Daoy (cell line): ENCODE data around the gene DCHS1. TPM values are rescaled to one million over a fixed set of nuclear protein-coding genes. Genes with fewer than 3 reads are reported as not detected.
A peak's percentile ranks its signal among the peaks of the same experiment; 100 is the strongest.

Experiments used
- DNase-seq: peaks from one replicate; pipeline ENCODE4 v3.0.0-alpha.2; 2015; ENCODE audit warnings: low read depth
- total RNA-seq: library from RNA; depleted of rRNA; stranded (reverse); fragments of >200 nt; shearing (Covaris generic); gene quantifications from 2 replicates; pipeline ENCODE4 v1.2.3, GENCODE V29; 2014

Gene DCHS1
- total RNA-seq, 1 experiment from 2014 or later = 0.74 TPM

DNA sequence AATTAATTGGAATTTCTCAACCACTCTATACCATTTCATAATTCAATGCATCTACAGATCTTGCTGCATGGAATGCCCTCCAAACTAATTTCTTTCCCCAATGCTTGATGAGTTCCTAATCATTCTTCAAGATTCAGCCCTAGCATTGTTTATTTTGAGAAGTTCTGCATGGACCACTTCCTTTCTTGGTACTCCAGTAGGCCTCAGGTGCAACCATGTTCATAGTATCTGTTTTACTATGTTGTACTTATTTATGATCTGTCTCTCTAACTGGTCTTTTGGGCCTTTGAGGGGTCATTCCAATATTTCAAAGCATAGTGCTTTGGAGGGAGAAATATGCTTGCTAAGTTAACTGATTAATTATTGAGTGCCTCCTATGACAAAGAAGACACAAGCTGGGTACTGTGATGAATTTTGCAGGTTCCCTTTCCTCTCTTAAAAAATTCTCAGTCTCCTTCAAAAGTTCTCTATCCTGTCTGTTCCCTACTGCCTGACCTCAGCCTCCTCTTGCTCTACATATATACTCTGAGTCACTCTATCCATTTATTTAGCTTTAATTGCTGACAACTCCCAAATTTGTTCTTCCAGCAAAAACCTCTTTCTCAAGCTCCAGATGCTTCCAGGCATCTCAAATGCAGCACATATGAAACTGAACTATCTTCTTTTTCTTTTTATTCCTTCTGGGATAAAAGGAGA lies 18.1 kb upstream of the DCHS1 start:
- DNase-seq = no peak

DNA sequence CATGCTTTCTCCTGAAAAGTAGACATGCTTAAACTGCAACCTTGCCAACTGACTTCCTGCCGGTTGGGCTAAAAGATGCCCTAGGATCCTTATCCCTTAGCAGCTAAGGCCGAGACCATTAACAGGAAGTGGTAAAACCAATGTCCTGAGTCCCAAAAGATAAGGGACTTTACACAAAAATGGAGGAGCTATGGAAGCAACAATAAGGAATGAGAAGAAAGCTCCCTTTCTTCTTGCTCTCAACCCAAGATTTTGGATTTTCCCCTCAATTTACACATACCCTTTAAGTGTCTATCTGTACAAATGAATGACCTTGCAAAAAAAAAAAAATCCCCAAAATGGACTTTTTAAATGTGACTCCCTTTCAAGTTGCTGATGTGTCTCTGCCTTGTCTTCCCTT lies 16.4 kb upstream of the DCHS1 start:
- DNase-seq = no peak

DNA sequence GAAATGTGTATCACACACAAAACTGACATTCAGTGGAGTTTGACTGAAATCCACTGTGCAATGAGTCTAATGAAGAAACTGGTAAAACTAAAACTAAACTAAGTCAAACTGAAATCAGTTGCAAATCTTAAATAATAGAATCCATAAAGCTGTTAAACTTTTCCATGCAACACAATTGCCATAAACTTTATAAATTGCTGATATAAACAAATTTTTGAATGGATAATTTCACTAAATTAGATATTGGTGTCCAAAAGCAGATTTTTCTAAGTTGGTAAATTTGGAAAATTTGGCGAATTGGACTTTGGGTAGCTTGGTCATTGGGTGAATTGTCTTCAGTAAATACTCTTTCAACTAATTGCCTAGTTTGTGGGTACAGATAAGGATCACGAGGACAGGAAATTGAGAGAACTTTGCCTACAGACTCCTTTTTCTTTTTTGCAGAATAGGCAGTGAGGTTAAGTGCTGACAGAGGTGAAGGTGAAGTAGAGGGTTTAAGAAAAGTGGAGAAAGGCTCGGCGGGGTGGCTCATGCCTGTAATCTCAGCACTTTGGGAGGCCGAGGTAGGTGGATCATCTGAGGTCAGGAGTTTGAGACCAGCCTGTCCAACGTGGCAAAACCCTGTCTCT lies 14.7 kb upstream of the DCHS1 start:
- DNase-seq = no peak

DNA sequence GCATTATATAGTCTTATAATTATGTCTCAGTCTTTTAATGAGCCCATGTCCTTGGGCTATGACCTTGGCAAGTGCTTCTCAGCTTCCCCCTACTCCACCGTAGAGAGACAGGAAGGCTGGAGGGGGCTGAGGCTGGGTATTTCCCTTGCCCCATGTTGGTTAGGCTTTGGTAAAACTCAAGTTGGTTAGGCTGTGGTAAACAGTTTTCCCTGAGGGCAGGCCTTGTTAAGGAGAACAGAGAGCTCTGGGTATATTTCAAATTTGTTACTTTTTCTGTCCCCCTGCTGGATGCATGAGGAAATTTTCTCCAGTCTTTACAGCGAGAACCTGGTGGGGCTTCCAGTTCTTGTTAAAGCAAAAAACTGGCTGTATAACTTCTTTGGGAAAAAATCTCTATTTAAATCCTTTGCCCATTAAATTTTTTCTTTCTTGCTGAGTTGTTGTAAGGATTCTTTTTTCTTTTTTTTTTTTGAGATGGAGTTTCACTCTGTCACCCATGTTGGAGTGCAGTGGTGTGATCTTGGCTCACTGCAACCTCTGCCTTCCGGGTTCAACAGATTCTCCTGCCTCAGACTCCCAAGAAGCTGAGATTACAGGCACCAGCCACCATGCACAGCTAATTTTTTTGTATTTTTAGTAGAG lies 12.2 kb upstream of the DCHS1 start:
- no peak for DNase-seq

DNA sequence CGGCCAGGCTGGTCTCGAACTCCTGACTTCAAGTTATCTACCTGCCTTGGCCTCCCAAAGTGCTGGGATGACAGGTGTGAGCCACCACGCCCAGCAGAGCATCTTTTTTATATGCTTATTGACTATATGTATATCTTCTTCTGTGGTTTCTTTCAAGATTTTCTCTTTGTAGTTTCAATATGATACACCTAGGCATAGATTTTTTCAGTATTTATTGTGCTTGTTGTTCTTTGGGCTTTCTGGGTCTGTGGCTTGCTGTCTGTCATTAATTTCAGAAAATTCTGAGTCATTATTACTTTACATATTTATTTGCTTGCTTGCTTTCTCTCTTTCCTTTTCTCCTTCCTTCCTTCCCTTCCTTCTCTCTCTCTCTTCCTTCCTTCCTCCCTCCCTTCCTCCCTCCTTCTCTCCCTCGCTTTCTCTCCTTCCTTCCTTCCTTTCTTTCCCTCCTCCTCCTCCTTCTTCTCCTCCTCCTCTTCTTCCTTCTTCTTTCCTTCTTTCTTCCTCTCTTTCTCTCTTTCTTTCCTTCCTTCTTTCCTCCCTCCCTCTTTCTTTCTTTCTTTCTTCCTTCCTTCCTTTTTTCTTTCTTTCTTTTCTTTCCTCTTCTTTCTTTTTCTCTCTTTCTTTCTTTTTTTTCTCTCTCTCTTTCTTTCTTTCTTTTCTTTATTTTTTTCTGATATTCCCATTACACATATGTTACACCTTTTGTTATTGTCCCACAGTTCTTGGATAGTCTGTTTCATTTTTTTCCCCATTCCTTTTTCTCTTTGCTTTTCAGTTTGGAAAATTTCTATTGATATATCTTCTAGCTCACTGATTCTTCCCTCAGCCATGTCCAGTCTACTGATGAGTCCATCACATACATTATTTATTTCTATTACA lies 10.9 kb upstream of the DCHS1 start:
- no peak for DNase-seq

DNA sequence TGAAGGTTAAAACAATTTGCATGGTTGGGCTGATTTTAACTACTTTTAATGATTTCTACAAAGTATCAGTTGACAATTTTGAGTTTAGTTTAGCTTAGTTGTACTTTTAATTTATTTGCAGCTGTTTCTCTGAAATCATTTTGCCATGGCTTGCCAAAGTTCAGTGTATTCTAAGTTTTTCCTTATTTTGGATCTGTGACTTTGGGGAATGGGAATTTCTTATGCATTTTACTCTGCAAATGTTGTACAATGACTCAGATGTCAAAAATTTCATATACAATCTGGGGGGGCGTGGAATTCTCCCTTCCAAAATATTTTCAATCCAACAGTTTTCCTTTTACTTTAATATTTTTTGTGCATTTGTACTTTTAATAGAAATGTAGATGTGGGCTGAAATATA lies 8.9 kb upstream of the DCHS1 start:
- no peak for DNase-seq

DNA sequence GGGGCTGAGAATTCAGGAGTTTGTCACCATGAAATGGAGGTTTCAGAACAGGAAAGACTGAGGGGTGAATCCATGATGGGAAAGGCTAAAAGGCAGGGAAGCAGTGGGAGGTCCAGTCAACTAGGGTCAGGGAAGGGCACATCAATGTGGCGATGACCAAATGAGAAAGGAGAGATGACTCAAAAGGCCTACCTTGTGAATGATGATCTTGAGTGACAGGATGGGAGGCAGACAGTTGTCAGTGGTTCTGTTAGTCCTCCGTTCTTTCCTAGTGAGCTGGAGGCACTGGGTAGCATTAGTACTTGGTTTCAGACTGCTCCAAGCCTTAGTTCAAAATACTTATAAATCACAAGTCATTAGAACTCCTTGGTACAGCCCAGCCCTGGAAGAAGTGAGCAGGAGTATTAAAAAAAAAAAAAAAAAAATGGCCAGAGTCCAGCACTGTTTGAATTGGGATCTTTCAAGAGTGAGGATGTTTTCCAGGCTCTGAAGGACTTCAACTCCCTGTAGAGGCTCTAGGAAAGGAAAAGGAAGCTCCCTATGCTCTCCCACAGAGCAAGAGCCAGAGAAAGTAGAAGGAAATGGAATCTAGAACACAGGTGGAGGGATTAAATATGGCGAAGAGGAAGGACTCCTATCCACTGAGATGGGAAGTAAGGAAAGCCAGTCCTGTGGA lies 8.3 kb upstream of the DCHS1 start:
- DNase-seq = no peak

DNA sequence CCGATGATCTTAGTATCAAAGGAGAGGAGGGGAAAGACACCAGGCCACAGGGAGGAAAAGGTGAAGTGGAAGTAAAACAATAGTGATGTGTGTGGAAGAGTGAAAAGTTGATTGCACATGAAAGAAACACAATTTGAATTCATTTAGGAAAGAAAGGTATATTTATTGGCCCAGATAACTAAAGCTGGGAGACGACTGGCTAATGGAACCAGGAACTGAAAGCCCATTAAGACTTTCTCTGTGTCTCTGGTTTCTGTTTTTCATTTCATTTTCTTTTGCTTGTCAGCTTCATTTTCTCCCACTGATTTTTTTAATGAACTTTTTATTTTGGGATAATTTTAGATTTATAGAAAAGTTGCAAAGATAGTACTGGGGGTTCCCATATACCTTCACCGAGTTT lies 5.1 kb upstream of the DCHS1 start:
- no peak for DNase-seq

DNA sequence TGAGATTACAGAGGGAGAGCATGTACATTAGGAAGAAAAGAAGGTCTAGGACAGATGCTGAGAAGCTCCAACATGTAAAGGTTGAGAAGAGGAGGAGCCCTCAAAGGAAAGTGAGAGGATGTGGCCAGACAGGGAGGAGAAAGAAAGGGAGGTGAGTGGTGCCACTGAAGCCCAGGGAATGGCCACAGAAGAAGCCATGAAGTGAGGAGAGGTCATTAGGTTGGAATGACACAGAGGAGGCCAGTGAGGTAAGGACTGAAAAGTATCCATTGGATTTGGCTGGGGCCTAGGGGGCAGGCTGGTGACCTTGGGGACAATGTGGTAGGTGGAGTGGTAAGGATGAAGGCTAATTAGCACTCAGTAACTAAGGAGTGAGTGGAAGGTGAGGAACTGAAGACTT lies 3.0 kb upstream of the DCHS1 start:
- no peak for DNase-seq

DNA sequence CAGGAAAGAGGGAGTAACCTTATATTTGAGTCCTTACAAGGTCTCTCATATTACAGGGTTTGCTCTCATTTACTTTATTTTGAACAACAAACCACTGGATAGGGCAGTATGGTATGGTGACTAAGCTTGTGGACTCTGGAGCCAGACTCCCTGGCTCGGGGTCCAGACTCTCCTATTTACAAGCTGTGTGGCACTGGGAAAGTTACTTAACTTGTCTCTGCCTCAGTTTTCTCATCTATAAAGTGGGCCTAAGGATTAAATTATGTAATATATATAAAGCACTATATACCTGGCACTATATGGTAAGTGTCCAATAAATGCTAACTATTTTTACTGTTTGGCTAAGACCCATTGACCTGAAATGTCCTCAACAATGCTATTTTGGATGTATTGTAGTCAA lies 1.7 kb upstream of the DCHS1 start:
- no peak for DNase-seq

DNA sequence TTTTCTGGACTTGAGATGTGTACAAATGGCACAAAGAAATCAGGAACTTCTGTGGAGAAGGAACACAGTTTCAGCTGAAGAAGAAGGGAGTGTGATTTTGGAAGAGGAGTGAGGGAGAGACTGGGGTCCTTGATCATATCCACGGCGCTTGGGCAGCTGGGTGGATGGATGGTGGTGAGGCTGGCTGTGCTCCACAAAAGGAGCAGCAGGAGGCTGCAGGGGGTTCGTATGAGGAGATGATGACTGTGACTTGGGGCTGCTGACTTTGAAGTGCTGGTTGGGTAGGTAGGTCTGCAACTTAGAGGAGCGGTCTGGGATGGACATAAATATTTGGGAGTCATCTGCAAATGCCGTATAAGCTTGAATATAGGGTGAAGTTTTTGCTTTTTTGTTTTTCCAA lies 1.3 kb upstream of the DCHS1 start:
- no peak for DNase-seq

DNA sequence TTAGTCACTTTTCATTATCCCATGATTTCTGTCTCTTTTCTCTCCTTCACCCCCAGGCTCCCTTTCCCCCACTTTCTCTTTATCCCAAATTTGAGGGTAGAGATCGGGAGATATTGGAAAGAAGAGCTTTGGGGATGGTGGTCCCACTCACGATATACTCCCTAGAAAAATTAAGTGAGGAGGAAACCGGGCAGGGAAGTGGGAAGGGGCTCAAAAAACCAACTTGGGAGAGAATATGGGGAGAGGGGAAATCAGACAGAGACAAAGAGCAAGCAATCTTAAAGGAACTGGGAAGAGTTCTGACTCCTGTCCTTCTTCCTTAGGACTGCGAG lies 941 bp upstream of the DCHS1 start:
- no peak for DNase-seq

DNA sequence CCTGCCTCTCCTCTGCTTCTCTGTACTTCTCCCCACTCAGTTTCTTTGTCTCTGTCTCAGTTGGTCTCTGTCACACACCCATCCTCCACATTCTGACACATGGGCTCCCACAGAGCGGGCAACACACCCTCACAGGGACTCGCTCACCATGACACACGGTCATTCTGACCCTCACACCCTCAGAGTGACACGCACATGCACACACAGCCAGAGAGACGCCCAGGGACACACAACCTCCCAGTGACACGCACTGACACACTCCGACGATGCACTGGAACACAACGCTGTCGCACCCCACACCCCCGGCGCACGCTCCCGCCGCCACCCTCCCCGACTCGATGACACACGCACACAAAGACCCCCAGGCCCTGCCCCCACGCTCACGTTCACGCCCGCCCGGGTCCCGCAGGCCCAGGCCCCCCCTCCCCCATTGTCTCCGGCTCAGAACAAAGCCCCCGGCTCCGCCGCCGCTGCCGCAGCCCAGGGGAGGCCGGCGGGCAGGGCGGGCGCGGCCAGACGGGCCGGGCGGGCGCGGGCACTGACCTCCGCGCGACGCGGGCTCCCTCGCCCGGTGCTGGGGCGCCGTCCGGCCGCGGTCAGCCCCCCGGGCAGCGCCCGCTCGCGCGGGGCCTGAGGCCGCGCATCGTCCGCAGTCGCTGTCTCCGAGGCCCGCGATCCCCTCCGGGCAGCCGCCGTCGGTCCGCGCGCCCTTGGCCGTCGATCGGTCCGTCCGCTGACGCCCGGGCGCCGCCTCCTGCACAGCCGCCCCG lies 404 bp downstream of the DCHS1 start:
- DNase-seq = no peak

DNA sequence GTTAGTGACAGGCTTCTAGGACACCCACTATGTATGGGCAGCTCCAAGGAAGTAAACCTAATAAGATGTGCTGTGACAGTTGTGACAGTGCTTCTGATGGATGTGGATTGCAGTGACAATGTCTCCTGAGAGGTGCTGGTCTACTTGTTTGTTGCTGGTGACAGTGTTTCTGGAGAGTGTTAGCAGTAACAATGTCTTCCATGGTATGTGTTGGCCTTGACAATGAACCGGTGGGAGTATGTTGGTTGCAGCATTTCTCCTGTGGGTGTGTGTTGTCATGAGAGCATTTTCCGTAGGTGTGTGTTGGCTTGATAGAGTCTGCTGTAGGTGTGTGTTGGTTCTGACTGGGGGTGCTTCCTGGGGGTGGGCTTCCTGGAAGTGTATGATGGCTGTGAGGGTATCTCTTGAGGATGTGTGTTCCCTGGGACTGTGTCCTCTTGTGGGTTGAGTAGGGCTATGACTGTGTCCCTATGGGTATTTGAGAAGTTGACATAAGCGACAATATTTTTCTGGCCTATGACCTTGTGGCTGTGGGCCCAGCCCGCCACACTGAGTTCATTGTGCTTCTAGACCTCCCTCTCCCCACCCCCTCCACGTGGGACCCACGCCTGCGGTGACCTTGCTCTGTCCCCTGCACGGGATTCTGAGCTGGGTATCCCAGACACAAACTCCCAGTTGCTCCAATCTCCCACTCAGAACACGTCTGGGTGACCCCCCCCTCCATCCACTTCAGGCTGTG lies 1.2 kb downstream of the DCHS1 start:
- DNase-seq = no peak

DNA sequence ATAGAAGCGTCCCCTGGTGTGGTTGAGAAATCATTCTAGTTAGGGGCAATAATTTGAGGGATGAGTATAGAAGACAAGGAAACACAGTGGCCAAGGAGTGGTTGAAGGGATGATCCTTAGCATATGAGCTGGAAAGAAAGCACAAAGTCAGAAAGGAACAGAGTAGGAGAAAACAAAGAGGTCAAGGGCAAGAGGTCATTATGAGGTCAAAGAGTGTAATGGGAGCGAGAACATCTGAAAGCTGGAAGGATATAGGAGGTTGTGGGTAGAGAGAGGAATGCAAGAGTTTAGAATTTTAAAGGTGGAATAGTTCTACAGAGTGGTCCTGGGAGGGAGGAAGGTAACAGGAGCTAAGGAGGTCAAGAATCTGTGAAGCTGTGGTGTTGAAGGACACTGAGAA lies 2.0 kb downstream of the DCHS1 start:
- no peak for DNase-seq

DNA sequence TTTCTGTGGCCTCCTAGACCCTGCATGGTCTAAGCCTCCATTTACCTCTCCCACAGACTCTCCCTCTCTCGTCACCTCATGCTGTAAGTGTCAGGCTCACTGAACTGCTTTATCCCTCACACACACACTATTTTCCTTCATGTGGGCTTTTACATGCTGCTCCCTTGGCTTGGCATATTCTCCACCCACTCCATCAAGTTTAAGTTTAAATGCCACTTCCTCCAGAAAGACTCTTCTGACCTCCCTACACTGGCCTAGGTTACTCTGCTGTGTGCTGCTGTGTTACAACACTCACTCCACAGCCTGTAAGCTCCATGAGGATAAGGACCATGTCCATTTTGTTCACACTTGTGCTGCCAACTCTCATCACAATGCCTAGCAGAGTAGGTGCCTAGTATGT lies 2.5 kb downstream of the DCHS1 start:
- no peak for DNase-seq

DNA sequence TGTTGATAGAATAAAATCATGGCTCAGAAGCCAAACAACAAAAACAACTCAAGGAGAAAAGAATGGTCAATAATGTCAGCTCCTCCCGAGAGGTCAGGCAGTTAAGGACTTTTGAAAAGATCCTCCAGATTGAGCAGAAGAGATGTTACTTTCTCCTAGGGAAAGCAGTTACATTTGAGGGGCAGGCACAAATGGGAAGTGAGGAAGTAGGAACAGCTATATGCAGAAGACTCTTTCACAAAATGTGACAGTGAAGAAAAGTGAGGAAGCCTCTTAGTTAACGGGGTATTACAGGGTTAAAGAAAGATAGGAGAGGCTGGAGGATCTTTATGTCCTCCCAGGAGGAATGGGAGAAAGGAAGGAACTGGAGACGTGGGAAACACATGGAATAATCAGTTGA lies 3.4 kb downstream of the DCHS1 start:
- DNase-seq = no peak

DNA sequence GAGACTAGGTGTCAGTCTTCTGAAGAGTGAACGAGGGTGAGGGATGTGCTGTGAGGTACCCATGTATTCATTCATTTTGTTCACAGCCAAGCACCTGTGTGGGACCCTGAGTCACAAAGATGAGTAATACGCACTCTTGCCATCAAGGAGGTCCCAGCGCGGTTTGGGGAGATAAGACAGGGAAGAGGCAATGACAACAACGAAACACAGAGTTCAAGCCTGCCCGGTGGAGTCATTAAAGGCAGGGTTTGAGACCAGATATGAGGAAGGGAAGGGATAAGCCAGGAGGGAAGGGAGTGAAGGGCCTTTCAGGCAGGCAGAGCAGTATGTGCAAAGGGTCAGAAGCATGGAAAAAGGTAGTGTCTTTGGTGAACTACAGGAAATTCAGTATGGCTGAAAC lies 4.6 kb downstream of the DCHS1 start:
- DNase-seq = peak; percentile 69

DNA sequence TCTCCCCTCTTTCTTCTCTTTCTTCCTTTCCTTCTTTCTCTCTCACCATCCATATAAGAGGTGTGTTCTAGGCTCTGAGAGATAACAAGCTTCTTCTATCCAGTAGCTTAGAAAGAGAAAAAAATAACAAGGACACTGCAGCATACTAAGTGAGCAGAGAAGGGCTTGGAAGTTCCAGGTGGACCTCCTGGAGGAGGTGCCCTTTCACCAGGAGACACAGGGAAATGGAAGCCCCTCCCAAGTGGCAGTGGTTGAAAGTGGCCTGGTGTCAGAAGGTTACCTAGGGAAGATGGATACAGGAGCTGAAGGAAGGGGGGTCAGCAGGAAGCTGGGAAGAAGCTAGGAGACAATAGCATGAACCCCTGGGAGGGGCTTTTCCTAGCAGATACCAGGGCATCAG lies 5.5 kb downstream of the DCHS1 start:
- DNase-seq = no peak

DNA sequence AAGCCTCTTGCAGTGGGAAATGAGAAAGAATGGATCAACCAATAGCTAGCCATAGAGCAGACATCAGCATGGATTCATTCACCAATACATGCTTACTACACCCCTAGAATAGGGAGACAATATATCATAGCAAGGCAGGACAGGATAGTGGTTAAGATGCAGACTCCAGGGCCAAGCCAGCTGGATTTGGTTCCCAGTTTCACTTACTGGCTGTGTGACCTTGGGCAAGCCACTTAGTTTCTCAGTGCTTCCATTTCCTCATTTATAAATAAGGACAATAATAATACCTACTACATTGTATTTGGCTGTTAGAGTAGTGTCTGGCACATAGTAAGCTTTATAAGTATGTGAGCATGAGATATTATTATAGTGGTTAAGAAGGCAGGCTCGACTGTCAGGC lies 7.1 kb downstream of the DCHS1 start:
- DNase-seq = no peak

DNA sequence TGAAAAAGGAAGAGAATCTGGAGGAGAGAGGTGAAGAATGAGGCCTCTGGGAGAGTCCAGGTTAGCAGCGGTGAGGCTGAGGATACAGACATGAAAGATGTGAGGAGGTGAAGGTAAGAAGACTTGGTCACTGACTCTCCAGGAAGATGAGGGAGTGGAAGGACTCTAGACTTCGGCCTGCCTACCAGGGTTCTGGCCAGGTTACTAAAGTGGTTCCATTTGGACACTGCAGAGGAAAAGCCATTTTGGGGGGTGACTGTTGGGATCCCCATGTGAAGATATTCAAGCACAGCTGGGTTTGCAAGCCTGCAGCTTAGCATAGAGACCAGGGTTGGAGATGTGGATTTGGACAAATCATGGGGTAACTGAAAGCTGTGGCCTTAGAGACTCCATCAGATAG lies 7.8 kb downstream of the DCHS1 start:
- no peak for DNase-seq
